ENCODE results near the gene ATP6V1C2.

Gene ATP6V1C2

GRCh38 chr2:10722252-10722825 lies 909 bp downstream of the ATP6V1C2 start:
- DNase-seq (ENCODE audit: extremely low spot score, insufficient read length, low read depth) (no peak), FAIRE-seq (no peak)

GRCh38 chr2:10732924-10733565 lies 11.6 kb downstream of the ATP6V1C2 start:
- DNase-seq (ENCODE audit: extremely low spot score, insufficient read length, low read depth) (no peak), FAIRE-seq (no peak)

GRCh38 chr2:10733566-10733925 lies 12.1 kb downstream of the ATP6V1C2 start:
- FAIRE-seq (no peak), DNase-seq (ENCODE audit: extremely low spot score, insufficient read length, low read depth) (no peak)

GRCh38 chr2:10733980-10734379 lies 12.6 kb downstream of the ATP6V1C2 start:
- FAIRE-seq (no peak), DNase-seq (ENCODE audit: extremely low spot score, insufficient read length, low read depth) (no peak)

- DNase-seq (ENCODE audit: extremely low spot score, insufficient read length, low read depth) = no peak
- no peak for FAIRE-seq
These were observed 16.8 kb downstream of the ATP6V1C2 start for GRCh38 chr2:10738192-10738591.

GRCh38 chr2:10740226-10740625 lies 18.8 kb downstream of the ATP6V1C2 start:
- DNase-seq (ENCODE audit: extremely low spot score, insufficient read length, low read depth) (no peak), FAIRE-seq (no peak)

- DNase-seq (ENCODE audit: extremely low spot score, insufficient read length, low read depth) = no peak
These were observed 19.7 kb downstream of the ATP6V1C2 start for GRCh38 chr2:10741139-10741538.

GRCh38 chr2:10742666-10743065 lies 21.2 kb downstream of the ATP6V1C2 start:
- no peak for FAIRE-seq
- no peak for DNase-seq (ENCODE audit: extremely low spot score, insufficient read length, low read depth)

More at GRCh38 chr2:10741139-10741538, 19.7 kb downstream of the ATP6V1C2 start:
- FAIRE-seq = no peak

GRCh38 chr2:10750610-10751009 lies 29.2 kb downstream of the ATP6V1C2 start:
- no peak for DNase-seq (ENCODE audit: extremely low spot score, insufficient read length, low read depth)
- no peak for FAIRE-seq

GRCh38 chr2:10752236-10752635 lies 30.8 kb downstream of the ATP6V1C2 start:
- no peak for FAIRE-seq
- no peak for DNase-seq (ENCODE audit: extremely low spot score, insufficient read length, low read depth)

- DNase-seq (ENCODE audit: extremely low spot score, insufficient read length, low read depth) (no peak), FAIRE-seq (no peak)
These were observed 31.7 kb downstream of the ATP6V1C2 start for GRCh38 chr2:10753156-10753555.

GRCh38 chr2:10753876-10754275 lies 32.4 kb downstream of the ATP6V1C2 start:
- DNase-seq (ENCODE audit: extremely low spot score, insufficient read length, low read depth) (no peak), FAIRE-seq (no peak)

- FAIRE-seq (no peak), DNase-seq (ENCODE audit: extremely low spot score, insufficient read length, low read depth) (no peak)
These were observed 34.2 kb downstream of the ATP6V1C2 start for GRCh38 chr2:10755621-10756020.

- FAIRE-seq (no peak), DNase-seq (ENCODE audit: extremely low spot score, insufficient read length, low read depth) (no peak)
These were observed 36.4 kb downstream of the ATP6V1C2 start for GRCh38 chr2:10757814-10758286.

- FAIRE-seq (no peak), DNase-seq (ENCODE audit: extremely low spot score, insufficient read length, low read depth) (no peak)
These were observed 37.8 kb downstream of the ATP6V1C2 start for GRCh38 chr2:10759151-10759714.

- DNase-seq (ENCODE audit: extremely low spot score, insufficient read length, low read depth) = no peak
- FAIRE-seq = no peak
These were observed 39.5 kb downstream of the ATP6V1C2 start for GRCh38 chr2:10760794-10761504.

GRCh38 chr2:10761591-10761990 lies 40.2 kb downstream of the ATP6V1C2 start:
- no peak for FAIRE-seq
- no peak for DNase-seq (ENCODE audit: extremely low spot score, insufficient read length, low read depth)

- FAIRE-seq = no peak
- no peak for DNase-seq (ENCODE audit: extremely low spot score, insufficient read length, low read depth)
These were observed 41.4 kb downstream of the ATP6V1C2 start for GRCh38 chr2:10762651-10763460.

- DNase-seq (ENCODE audit: extremely low spot score, insufficient read length, low read depth) = no peak
- FAIRE-seq = no peak
These were observed 42.0 kb downstream of the ATP6V1C2 start for GRCh38 chr2:10763461-10763800.

GRCh38 chr2:10764096-10764785 lies 42.8 kb downstream of the ATP6V1C2 start:
- no peak for FAIRE-seq
- DNase-seq (ENCODE audit: extremely low spot score, insufficient read length, low read depth) = no peak
